ENCODE results near the gene RANGRF.

DNA sequence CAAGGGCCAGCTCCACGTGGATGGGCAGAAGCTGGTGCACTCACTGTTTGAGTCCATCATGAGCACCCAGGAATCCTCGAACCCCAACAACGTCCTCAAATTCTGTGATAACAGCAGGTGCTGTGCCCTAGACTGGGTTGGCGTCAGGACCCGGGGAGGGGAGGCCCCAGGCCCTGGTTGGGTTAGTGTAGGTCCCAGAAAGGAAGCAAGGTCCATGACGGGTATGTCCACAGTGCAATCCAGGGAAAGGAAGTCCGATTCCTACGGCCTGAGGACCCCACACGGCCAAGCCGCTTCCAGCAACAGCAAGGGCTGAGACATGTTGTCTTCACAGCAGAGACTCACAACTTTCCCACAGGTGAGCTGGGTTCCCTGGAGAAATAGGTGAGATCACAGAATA is 32.2 kb upstream of the RANGRF start:
- TF ChIP-seq, protein P1, sequence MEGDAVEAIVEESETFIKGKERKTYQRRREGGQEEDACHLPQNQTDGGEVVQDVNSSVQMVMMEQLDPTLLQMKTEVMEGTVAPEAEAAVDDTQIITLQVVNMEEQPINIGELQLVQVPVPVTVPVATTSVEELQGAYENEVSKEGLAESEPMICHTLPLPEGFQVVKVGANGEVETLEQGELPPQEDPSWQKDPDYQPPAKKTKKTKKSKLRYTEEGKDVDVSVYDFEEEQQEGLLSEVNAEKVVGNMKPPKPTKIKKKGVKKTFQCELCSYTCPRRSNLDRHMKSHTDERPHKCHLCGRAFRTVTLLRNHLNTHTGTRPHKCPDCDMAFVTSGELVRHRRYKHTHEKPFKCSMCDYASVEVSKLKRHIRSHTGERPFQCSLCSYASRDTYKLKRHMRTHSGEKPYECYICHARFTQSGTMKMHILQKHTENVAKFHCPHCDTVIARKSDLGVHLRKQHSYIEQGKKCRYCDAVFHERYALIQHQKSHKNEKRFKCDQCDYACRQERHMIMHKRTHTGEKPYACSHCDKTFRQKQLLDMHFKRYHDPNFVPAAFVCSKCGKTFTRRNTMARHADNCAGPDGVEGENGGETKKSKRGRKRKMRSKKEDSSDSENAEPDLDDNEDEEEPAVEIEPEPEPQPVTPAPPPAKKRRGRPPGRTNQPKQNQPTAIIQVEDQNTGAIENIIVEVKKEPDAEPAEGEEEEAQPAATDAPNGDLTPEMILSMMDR (IDR thresholded peaks at IDR 0.05): no peak
- TF ChIP-seq SIN3A (IDR thresholded peaks at IDR 0.05; ENCODE audit: borderline replicate concordance, low read depth, low read length): no peak
- no peak for TF ChIP-seq REST (IDR thresholded peaks at IDR 0.05; ENCODE audit: low read depth, low read length)

All from SK-N-SH (cell line).